ENCODE results near the gene KRTAP26-1.

Gene KRTAP26-1

GRCh38 chr21:30326390-30326789 is 6.3 kb upstream of the KRTAP26-1 start:
- TF ChIP-seq EZH2phosphoT487 (IDR thresholded peaks at IDR 0.05; ENCODE audit: borderline replicate concordance) (no peak), CTCF (conservative IDR thresholded peaks at IDR 0.05; ENCODE audit: low read length) (no peak)
- Histone ChIP-seq H3K27me3 (ENCODE audit: insufficient read depth, low read length, poor library complexity, severe bottlenecking) (no peaks in the 10 kb centered on the region), H3K36me3 (ENCODE audit: insufficient read depth, low read length) (no peaks in the 10 kb centered on the region), H3K9me3 (ENCODE audit: insufficient read depth, low read depth, low read length) (peaks cover 3% of the 10 kb centered on the region; the same call in 1 of the 2 replicates), H3K79me2 (ENCODE audit: insufficient read depth, low read length) (no peaks in the 10 kb centered on the region), H2AFZ (ENCODE audit: low read length) (no peak overlapping the region), H3K9me2 (replicated peaks; ENCODE audit: low read depth, low read length) (no peaks in the 10 kb centered on the region), H4K20me1 (ENCODE audit: insufficient read depth, low read length, poor library complexity, severe bottlenecking) (no peaks in the 10 kb centered on the region), H3K4me2 (ENCODE audit: low read depth, low read length, poor library complexity, severe bottlenecking) (no peak overlapping the region), H3K4me3 (ENCODE audit: low read length, poor library complexity, severe bottlenecking) (no peak overlapping the region), H3F3A (ENCODE audit: low read depth) (no peaks in the 10 kb centered on the region), H3K9ac (ENCODE audit: low read depth, low read length, poor library complexity, severe bottlenecking) (no peak overlapping the region), H3K4me1 (ENCODE audit: insufficient read depth, low read length, poor library complexity, severe bottlenecking) (no peaks in the 10 kb centered on the region)

GRCh38 chr21:30315701-30316100 is 4.4 kb downstream of the KRTAP26-1 start:
- H3F3A ChIP-seq (ENCODE audit: low read depth), result no peaks in the 10 kb centered on the region
- no peaks in the 10 kb centered on the region for H3K36me3 ChIP-seq (ENCODE audit: insufficient read depth, low read length)
- no peaks in the 10 kb centered on the region for H3K9me3 ChIP-seq (ENCODE audit: insufficient read depth, low read depth, low read length)
- H3K9ac ChIP-seq (ENCODE audit: low read depth, low read length, poor library complexity, severe bottlenecking), result no peak overlapping the region
- TF ChIP-seq EZH2phosphoT487 (IDR thresholded peaks at IDR 0.05; ENCODE audit: borderline replicate concordance) (no peak), CTCF (conservative IDR thresholded peaks at IDR 0.05; ENCODE audit: low read length) (no peak)
- no peaks in the 10 kb centered on the region for H4K20me1 ChIP-seq (ENCODE audit: insufficient read depth, low read length, poor library complexity, severe bottlenecking)
- H3K4me3 ChIP-seq (ENCODE audit: low read length, poor library complexity, severe bottlenecking), result no peak overlapping the region
- H3K4me1 ChIP-seq (ENCODE audit: insufficient read depth, low read length, poor library complexity, severe bottlenecking), result no peaks in the 10 kb centered on the region
- H3K4me2 ChIP-seq (ENCODE audit: low read depth, low read length, poor library complexity, severe bottlenecking), result no peak overlapping the region
- H3K79me2 ChIP-seq (ENCODE audit: insufficient read depth, low read length), result no peaks in the 10 kb centered on the region
- H3K9me2 ChIP-seq (replicated peaks; ENCODE audit: low read depth, low read length), result no peaks in the 10 kb centered on the region
- no peaks in the 10 kb centered on the region for H3K27me3 ChIP-seq (ENCODE audit: insufficient read depth, low read length, poor library complexity, severe bottlenecking)
- H2AFZ ChIP-seq (ENCODE audit: low read length), result no peak overlapping the region

- H3K4me1 ChIP-seq (ENCODE audit: insufficient read depth, low read length, poor library complexity, severe bottlenecking), result no peaks in the 10 kb centered on the region
These were observed 13.2 kb downstream of the KRTAP26-1 start for GRCh38 chr21:30306884-30307283.

More at GRCh38 chr21:30306884-30307283, 13.2 kb downstream of the KRTAP26-1 start:
- Histone ChIP-seq H3K36me3 (ENCODE audit: insufficient read depth, low read length) (no peaks in the 10 kb centered on the region), H3K4me3 (ENCODE audit: low read length, poor library complexity, severe bottlenecking) (no peak overlapping the region), H3K9me2 (replicated peaks; ENCODE audit: low read depth, low read length) (no peaks in the 10 kb centered on the region), H3F3A (ENCODE audit: low read depth) (no peaks in the 10 kb centered on the region), H3K27me3 (ENCODE audit: insufficient read depth, low read length, poor library complexity, severe bottlenecking) (no peaks in the 10 kb centered on the region), H3K79me2 (ENCODE audit: insufficient read depth, low read length) (no peaks in the 10 kb centered on the region), H3K9ac (ENCODE audit: low read depth, low read length, poor library complexity, severe bottlenecking) (no peak overlapping the region), H4K20me1 (ENCODE audit: insufficient read depth, low read length, poor library complexity, severe bottlenecking) (no peaks in the 10 kb centered on the region), H3K4me2 (ENCODE audit: low read depth, low read length, poor library complexity, severe bottlenecking) (no peak overlapping the region), H2AFZ (ENCODE audit: low read length) (no peak overlapping the region), H3K9me3 (ENCODE audit: insufficient read depth, low read depth, low read length) (no peaks in the 10 kb centered on the region)
- TF ChIP-seq EZH2phosphoT487 (IDR thresholded peaks at IDR 0.05; ENCODE audit: borderline replicate concordance) (no peak), CTCF (conservative IDR thresholded peaks at IDR 0.05; ENCODE audit: low read length) (no peak)
